GM21526 (cell line): ENCODE data around the gene ABCC3.
A peak's percentile ranks its signal among the peaks of the same experiment; 100 is the strongest.
"Not testable (repeated sequence)": the region's sequence is repeated elsewhere in the genome, so short reads cannot be mapped to it uniquely, and the experiment has no call there.

Experiments
- ATAC-seq: cut with Tn5 transposase; IDR thresholded peaks from one replicate; pipeline ENCODE4 v1.9.1; 2021; ENCODE audit warnings: moderate library complexity; ENCODE audit not compliant: unreplicated experiment, low FRiP score

The ABCC3 gene

DNA sequence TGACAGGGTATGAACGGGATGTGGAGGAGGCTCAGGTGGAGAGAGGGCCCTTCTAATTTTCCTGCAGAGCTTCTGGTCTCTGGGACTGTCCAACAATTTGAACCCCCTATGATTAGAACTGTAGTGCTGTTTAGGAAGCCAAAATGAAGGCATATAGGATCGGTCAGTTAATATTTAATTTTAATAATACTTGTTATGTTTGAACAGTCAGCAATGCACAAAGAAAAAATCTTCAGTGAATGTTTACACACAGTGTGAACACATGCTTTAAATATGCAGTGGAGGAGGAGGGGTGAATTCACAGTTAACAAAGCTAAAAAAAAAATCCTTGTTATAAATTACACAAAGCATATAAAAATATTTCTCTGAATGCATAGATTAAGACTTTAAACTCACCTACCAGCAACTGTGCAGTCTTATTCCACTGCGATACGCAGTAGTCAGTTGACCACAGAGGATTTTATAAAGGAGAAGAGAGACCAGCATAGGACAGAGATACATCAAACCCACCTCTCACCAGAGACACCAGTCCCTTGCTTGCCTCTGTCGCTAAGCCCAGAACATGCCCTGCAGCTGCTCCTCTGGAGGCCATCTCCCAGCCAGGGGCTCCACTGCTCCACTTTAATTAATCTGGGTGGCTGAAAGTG, 58.5 kb downstream of the ABCC3 start:
- ATAC-seq: no peak

DNA sequence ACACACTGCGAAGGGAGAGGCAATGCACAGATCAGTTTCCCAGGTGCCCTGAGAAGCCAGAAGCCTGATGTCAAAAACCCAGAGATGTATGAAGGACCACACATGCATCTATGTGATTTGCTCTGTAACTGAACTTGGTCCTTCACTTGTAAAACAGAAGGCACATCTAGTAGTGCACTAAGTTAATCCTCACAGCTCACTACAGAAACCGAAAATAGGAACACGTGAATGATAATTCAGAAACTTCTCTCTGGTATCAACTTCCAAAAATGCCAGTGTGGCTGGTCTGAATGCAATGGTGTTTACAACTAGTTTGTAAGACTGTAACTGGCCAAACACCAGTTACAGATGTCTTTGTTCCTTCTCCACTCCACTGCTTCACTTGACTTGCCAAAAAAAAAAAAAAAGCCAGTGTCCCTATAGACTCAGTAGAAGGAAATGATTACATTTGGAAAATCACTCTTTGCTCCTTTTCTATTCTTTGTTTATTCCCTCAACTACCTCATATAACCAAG, 61.7 kb downstream of the ABCC3 start:
- no peak for ATAC-seq

DNA sequence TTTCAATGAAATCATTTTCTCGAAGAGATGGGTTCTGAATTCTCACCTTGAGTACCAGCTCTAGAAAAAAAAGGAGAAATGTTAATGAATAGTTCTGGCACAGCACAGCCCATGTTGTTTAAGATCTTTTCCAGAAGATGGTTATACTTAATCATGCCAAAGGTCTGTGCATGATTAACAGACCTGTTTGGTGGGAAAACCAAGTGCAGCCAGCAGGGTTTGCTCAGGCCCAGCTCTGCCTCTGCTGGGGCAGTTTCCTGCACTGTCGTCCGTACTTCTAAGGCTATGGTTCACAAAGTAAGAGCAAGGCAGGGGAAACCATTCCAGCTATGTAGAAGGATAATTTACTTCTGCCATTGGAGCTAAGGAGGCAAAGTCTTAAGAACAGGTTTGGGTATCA, 62.4 kb downstream of the ABCC3 start:
- ATAC-seq: no peak

GRCh38 chr17:50697663-50698272, 63.1 kb downstream of the ABCC3 start:
- ATAC-seq: no peak

- no peak for ATAC-seq
These were observed 64.7 kb downstream of the ABCC3 start for GRCh38 chr17:50699410-50699809.

GRCh38 chr17:50703162-50703561, 68.5 kb downstream of the ABCC3 start:
- ATAC-seq: no peak

DNA sequence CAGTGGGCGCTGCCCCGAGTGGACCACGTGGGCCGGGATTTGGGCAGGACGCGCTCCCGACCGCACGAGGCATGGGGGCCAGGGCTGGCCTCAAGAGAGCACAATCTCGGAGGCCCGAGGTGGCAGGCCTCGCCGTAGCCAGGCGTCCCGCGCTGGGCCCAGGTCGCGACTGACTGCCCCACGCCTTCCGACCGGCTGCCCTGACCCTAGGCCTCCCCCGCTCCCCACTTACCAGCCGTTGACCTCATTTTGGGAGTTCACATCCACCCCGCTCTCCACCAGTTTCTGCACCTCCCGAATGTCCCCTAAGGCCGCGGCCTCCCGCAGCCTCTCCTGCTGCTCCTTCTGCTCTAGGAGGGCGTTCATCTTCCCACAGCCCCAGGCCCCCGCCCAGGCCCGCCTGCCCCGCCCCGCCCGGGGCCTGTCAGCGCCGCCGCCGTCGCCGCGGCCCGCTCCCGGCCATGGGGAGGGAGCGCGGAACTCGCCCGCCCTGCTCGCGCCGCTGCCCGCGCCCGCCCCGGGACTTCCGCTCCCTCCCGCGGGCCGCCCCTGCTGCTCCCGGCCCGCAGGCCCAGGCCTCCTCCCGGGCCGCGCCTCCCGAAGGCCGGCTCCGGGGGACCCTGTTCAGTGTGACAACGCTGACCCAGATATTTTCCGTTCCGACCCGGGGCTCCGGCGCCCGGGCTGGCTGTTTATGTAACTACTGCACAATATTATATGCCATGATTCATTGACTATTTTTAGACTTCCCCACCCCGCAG, 72.8 kb downstream of the ABCC3 start, which contains the start of gene ANKRD40:
Gene ANKRD40 (minus strand): TSS at position 626 of the 761 bp plus-strand sequence. CDS start 260 bp downstream, at position 366.
- peak; percentile 71 for ATAC-seq

GRCh38 chr17:50708050-50709000, 73.6 kb downstream of the ABCC3 start:
- no peak for ATAC-seq

GRCh38 chr17:50709053-50709452, 74.4 kb downstream of the ABCC3 start:
- not testable (repeated sequence) for ATAC-seq

GRCh38 chr17:50710025-50710424, 75.3 kb downstream of the ABCC3 start:
- no peak for ATAC-seq

GRCh38 chr17:50710650-50711049, 76.0 kb downstream of the ABCC3 start:
- ATAC-seq: no peak

- no peak for ATAC-seq
These were observed 78.0 kb downstream of the ABCC3 start for GRCh38 chr17:50712641-50713040.

DNA sequence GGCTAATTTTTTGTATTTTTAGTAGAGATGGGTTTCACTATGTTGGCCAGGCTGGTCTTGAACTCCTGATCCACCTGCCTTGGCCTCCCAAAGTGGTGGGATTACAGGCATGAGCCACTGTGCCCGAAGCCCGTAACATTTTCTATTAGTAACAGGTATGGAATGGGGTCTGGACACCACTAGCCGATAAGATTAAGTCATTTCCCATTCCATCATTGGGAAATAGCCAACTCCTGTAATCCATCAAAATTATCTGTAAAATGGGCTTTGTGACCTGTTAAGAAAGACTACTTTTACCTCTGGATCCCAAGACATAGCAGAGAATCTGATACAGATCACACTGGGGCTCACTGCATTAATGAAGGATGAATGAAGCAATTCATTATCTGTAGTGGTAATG, 80.8 kb downstream of the ABCC3 start:
- no peak for ATAC-seq

DNA sequence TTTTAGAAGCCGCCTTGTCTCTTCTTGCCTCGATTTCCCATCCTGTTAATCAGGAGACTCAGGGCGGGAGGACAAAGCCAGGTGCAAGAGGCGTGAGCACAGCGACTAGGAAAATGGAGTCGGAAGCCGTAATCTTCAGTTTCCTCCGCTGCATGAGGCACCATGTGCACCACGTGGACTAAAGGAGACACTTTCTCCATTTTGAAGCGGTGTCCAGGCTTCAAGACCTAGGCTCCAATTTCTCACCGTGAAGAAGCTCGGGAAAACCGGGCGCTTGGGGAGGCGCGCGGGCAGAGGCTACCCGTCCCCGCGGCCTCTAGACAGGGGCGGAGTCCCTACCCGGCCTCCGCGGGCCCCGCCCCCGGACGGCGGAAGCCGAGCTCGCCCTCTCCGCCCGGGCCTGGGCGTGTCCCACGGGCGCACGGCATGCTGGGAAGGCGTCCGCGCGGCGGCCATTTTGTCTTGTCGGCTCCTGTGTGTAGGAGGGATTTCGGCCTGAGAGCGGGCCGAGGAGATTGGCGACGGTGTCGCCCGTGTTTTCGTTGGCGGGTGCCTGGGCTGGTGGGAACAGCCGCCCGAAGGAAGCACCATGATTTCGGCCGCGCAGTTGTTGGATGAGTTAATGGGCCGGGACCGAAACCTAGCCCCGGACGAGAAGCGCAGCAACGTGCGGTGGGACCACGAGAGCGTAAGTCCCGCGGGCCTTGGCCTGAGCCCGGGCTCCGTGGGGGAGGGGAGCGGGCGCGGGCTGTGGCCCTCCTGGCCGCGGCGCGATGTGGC, 84.7 kb downstream of the ABCC3 start, which contains the start of gene LUC7L3:
Gene LUC7L3 (plus strand): TSS at position 460 of the 780 bp plus-strand sequence. CDS start 130 bp downstream, at position 590.
- peak; percentile 84 for ATAC-seq

GRCh38 chr17:50719924-50720794, 85.5 kb downstream of the ABCC3 start:
- no peak for ATAC-seq

DNA sequence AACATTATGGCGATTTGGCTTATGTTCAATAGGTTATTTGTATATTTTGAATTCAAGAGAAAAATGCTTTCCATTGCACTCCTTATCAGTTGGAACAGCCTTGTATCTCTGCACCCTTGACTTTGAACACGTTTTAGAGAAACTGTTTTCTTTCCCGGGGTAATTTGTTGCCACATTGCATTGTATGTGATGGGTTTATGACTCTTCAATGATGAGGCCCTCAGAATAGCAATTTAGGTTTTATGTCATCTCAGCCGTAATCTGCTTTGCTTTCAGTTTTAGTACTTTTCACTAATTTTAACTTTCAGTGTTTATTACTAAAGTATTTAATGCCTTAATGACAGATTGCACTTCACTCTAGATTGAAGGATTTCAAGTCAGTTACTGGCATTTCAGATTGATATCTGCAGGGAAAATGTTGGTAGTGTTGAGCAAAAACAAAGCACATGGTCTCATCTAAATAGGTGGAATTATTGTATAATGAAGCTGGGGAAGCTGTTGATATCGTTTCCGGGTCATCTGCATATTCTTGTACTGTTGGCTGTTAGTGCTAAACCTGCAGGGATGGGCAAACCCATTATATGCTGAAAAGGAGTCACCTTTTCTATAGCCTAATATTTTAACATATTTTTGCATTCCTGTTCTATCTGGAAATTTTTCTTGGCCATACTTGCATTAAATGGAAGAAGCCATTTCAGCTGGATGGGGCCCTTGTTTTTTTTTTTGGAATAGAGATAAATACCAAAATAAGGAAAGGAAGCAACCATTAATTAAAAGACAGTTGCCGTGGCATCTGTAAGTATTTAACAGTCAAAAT, 86.7 kb downstream of the ABCC3 start:
- no peak for ATAC-seq

DNA sequence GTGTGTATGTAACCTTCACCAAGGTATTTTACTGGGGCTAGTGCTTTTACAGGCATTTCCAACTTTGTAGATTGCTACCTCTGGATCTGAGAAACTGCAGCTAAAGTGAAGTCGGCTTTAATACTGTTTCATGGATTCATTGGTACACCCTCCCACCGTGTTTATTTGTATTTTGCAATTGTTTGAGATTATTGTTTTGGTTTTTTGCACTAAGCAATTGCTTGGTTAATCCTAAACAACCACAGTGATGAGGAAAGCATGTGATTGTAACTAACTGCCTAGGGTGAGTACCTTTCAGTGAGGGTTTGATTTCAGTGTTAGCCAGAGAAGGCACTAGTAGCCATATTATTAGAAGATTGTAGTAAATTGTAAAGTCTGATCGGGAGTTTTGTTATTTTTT, 88.1 kb downstream of the ABCC3 start:
- no peak for ATAC-seq

GRCh38 chr17:50724622-50725021, 89.9 kb downstream of the ABCC3 start:
- ATAC-seq: not testable (repeated sequence)
